CD14-positive monocyte (primary cell): ENCODE data around the gene MANF. TPM values are rescaled to one million over a fixed set of nuclear protein-coding genes. Genes with fewer than 3 reads are reported as not detected.
A peak's percentile ranks its signal among the peaks of the same experiment; 100 is the strongest.

Experiments
- DNase-seq, 3 donors: peaks; one replicate each; pipeline ENCODE4 v3.0.0-alpha.2; 2011 to 2022
- H2AFZ ChIP-seq: 2 replicates; pipeline ENCODE4 v1.6.0; 2012; ENCODE audit warnings: mild to moderate bottlenecking, low read depth, low read length, inconsistent platforms; ENCODE audit not compliant: insufficient read depth, poor library complexity, severe bottlenecking
- H3K27ac ChIP-seq, 2 donors: 1 replicate in 1 of 2; 2 replicates in 1 of 2; pipeline ENCODE4 v1.5.1; 2012 to 2013; ENCODE audit warnings: low read length in 2 of 2, control low read depth in 1 of 2, inconsistent platforms in 1 of 2, low read depth in 1 of 2, mild to moderate bottlenecking in 1 of 2
- H3K27me3 ChIP-seq, 2 donors: one replicate each; pipeline versions ENCODE4 v1.6.0 to v1.6.1; 2011 to 2013; ENCODE audit warnings: low read length in 2 of 2; ENCODE audit not compliant: control insufficient read depth in 2 of 2, insufficient read depth in 2 of 2
- H3K36me3 ChIP-seq, 2 donors: replicated peaks in 1 of 2; 1 replicate in 1 of 2; 2 replicates in 1 of 2; pipeline versions ENCODE4 v1.5.1 to v1.6.1; 2012 to 2013; ENCODE audit warnings: low read length in 2 of 2, control low read depth in 1 of 2, inconsistent platforms in 1 of 2, mild to moderate bottlenecking in 1 of 2; ENCODE audit not compliant: insufficient read depth in 2 of 2, control insufficient read depth in 1 of 2
- H3K4me1 ChIP-seq, 2 donors: 1 replicate in 1 of 2; 2 replicates in 1 of 2; pipeline versions ENCODE4 v1.5.1 to v1.6.1; 2012 to 2013; ENCODE audit warnings: low read length in 2 of 2, control low read depth in 1 of 2, inconsistent platforms in 1 of 2, mild to moderate bottlenecking in 1 of 2, moderate library complexity in 1 of 2; ENCODE audit not compliant: insufficient read depth in 2 of 2, control insufficient read depth in 1 of 2
- H3K4me2 ChIP-seq: replicated peaks from 2 replicates; pipeline ENCODE3; 2012; ENCODE audit warnings: low read length, moderate library complexity, mild to moderate bottlenecking; ENCODE audit not compliant: poor library complexity, severe bottlenecking; ENCODE audit errors: extremely low read depth
- H3K4me3 ChIP-seq, 3 experiments: fragments of 200-600 bp in 1 of 3; sonication (generic) in 1 of 3; replicated peaks in 1 of 3; 1 replicate in 2 of 3; 2 replicates in 1 of 3; pipeline ENCODE4 v1.5.1; 2011 to 2013; ENCODE audit warnings: low read length in 3 of 3, mild to moderate bottlenecking in 3 of 3, control low read depth in 2 of 3, low read depth in 2 of 3, inconsistent platforms in 1 of 3, moderate library complexity in 1 of 3
- H3K79me2 ChIP-seq: 2 replicates; pipeline ENCODE4 v1.6.0; 2012; ENCODE audit warnings: mild to moderate bottlenecking, control low read depth, inconsistent platforms, low read length, moderate library complexity; ENCODE audit not compliant: insufficient read depth
- H3K9ac ChIP-seq: 2 replicates; pipeline ENCODE4 v1.6.0; 2017; ENCODE audit warnings: low read length, mild to moderate bottlenecking; ENCODE audit not compliant: insufficient read depth, poor library complexity, severe bottlenecking
- H3K9me3 ChIP-seq, 2 donors: replicated peaks in 1 of 2; 1 replicate in 1 of 2; 2 replicates in 1 of 2; pipeline versions ENCODE4 v1.5.1 to v1.6.1; 2012 to 2013; ENCODE audit warnings: low read length in 2 of 2, control low read depth in 1 of 2; ENCODE audit not compliant: control insufficient read depth in 1 of 2, insufficient read depth in 1 of 2
- H4K20me1 ChIP-seq: 2 replicates; pipeline ENCODE4 v1.6.0; 2012; ENCODE audit warnings: mild to moderate bottlenecking, low read length, control low read depth, moderate library complexity; ENCODE audit not compliant: insufficient read depth
- H3K27ac Mint-ChIP-seq, 7 donors: one replicate each; pipeline ENCODE4 v1.8.0; 2020; ENCODE audit warnings: mild to moderate bottlenecking in 7 of 7, mixed read lengths in 7 of 7, moderate library complexity in 6 of 7, inconsistent platforms in 2 of 7
- H3K27me3 Mint-ChIP-seq, 3 donors: one replicate each; pipeline ENCODE4 v1.8.0; 2021 to 2022; ENCODE audit warnings: low read depth in 3 of 3, mild to moderate bottlenecking in 3 of 3, mixed read lengths in 3 of 3, moderate library complexity in 3 of 3, inconsistent platforms in 1 of 3
- H3K36me3 Mint-ChIP-seq, 2 donors: one replicate each; pipeline ENCODE4 v1.8.0; 2020; ENCODE audit warnings: mixed read lengths in 2 of 2, inconsistent platforms in 1 of 2, mild to moderate bottlenecking in 1 of 2
- H3K4me1 Mint-ChIP-seq: one replicate; pipeline ENCODE4 v1.8.0; 2020; ENCODE audit warnings: mild to moderate bottlenecking, mixed read lengths
- H3K4me3 Mint-ChIP-seq, 2 donors: one replicate each; pipeline ENCODE4 v1.8.0; 2020; ENCODE audit warnings: mild to moderate bottlenecking in 2 of 2, mixed read lengths in 2 of 2, moderate library complexity in 1 of 2
- H3K9me3 Mint-ChIP-seq, 7 donors: one replicate each; pipeline ENCODE4 v1.8.0; 2020 to 2022; ENCODE audit warnings: mixed read lengths in 7 of 7, mild to moderate bottlenecking in 6 of 7, moderate library complexity in 6 of 7, inconsistent platforms in 2 of 7
- WGBS: methylation state at CpG from one replicate; pipeline ENCODE4 v1.1.5; 2013; ENCODE audit warnings: missing lambda C conversion rate; ENCODE audit not compliant: insufficient coverage; 5-methylcytosine and 5-hydroxymethylcytosine counted together
- intact Hi-C, 2 donors: fragments of 100-400 bp; cut with micrococcal nuclease; formaldehyde crosslinking; loops; one replicate each; pipeline versions ENCODE4 v1.15.0 to v1.15.1; 2023
- polyA plus RNA-seq, 3 donors: library from polyadenylated mRNA; depleted of rRNA in 1 of 3; unstranded in 2 of 3; stranded (reverse) in 1 of 3; fragments of 300-500 nt in 2 of 3; fragments of >200 nt in 1 of 3; fragmentation: Illumina TruSeq in 2 of 3; gene quantifications; 1 replicate in 2 of 3; 2 replicates in 1 of 3; pipeline ENCODE4 v1.2.3, GENCODE V29; 2012 to 2021
- TF ChIP-seq, protein P1 (sequence below): fragments of 200-600 bp; IDR thresholded peaks from one replicate; pipeline ENCODE4 v1.8.0; 2022; ENCODE audit warnings: antibody characterized with exemption, mild to moderate bottlenecking

Gene MANF
- polyA plus RNA-seq, 3 donors, result 14.1 to 30.2 (median 23.6) TPM

- Histone ChIP-seq H3K27ac (no peak overlapping the region), H3K4me1 (no peaks in the 10 kb centered on the region), H4K20me1 (no peaks in the 10 kb centered on the region), H3K4me3 (no peak overlapping the region), H3K27me3 (no peaks in the 10 kb centered on the region), H3K36me3 (no peaks in the 10 kb centered on the region), H2AFZ (no peak overlapping the region), H3K79me2 (no peaks in the 10 kb centered on the region), H3K9ac (no peak overlapping the region), H3K9me3 (no peaks in the 10 kb centered on the region), H3K4me2 (no peak overlapping the region)
- Mint-ChIP-seq H3K27me3 (peaks cover 3 to 11% (median 8%) of the 10 kb centered on the region in 3 donors), H3K36me3 (no peaks in the 10 kb centered on the region), H3K4me3 (no peak overlapping the region), H3K9me3 (no peaks in the 10 kb centered on the region), H3K27ac (no peak overlapping the region), H3K4me1 (peaks cover 10% of the 10 kb centered on the region)
- DNase-seq, result no peak
- TF ChIP-seq, protein P1, sequence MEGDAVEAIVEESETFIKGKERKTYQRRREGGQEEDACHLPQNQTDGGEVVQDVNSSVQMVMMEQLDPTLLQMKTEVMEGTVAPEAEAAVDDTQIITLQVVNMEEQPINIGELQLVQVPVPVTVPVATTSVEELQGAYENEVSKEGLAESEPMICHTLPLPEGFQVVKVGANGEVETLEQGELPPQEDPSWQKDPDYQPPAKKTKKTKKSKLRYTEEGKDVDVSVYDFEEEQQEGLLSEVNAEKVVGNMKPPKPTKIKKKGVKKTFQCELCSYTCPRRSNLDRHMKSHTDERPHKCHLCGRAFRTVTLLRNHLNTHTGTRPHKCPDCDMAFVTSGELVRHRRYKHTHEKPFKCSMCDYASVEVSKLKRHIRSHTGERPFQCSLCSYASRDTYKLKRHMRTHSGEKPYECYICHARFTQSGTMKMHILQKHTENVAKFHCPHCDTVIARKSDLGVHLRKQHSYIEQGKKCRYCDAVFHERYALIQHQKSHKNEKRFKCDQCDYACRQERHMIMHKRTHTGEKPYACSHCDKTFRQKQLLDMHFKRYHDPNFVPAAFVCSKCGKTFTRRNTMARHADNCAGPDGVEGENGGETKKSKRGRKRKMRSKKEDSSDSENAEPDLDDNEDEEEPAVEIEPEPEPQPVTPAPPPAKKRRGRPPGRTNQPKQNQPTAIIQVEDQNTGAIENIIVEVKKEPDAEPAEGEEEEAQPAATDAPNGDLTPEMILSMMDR, result no peak
- 100% methylated on average over 3 of the region's 8 CpGs for WGBS
- intact Hi-C loops, result loop anchor here in 1 of 2 donors (10.0 kb wide), 1 partner anchor 401 kb away; no protein-coding TSS in a partner anchor
Observed at GRCh38 chr3:51375571-51375970, 9.5 kb upstream of the MANF start.

DNA sequence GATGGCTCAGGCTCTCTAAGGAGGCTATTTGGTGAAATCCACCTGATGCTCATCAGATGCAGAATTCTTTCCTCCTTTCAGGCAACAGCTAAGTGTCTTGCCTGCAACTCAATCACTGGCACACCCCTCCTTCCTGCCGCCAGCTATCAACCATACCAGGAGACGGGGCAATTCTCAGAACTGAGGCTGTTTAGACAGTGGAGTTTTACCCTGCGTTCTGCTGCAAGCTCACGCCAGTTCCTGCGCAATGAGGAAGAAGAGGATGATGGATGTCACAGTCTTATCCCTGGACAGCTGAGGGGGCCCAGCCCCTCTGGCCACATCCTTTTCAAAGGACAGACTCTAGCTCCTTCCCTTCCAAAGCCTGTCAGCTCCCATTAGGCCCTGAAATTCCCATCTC, 7.0 kb upstream of the MANF start:
- no peaks in the 10 kb centered on the region for H3K79me2 ChIP-seq
- H3K27me3 ChIP-seq, result no peaks in the 10 kb centered on the region
- TF ChIP-seq, protein P1, result no peak
- Mint-ChIP-seq H3K4me1 (peaks cover 10% of the 10 kb centered on the region), H3K27ac (no peak overlapping the region), H3K36me3 (no peaks in the 10 kb centered on the region), H3K4me3 (no peak overlapping the region), H3K27me3 (peaks cover 3 to 11% (median 8%) of the 10 kb centered on the region in 3 donors), H3K9me3 (no peaks in the 10 kb centered on the region)
- H3K9me3 ChIP-seq, result no peaks in the 10 kb centered on the region
- no peak overlapping the region for H3K9ac ChIP-seq
- WGBS, result 10% methylated on average over 2 of the region's 5 CpGs
- peak overlapping the region; percentile 6 for H2AFZ ChIP-seq
- no peak overlapping the region for H3K4me2 ChIP-seq
- H3K36me3 ChIP-seq, result no peaks in the 10 kb centered on the region
- no peak for DNase-seq
- no peak overlapping the region for H3K4me3 ChIP-seq
- H3K27ac ChIP-seq, result no peak overlapping the region
- no peaks in the 10 kb centered on the region for H4K20me1 ChIP-seq
- no peaks in the 10 kb centered on the region for H3K4me1 ChIP-seq
- intact Hi-C loops, result loop anchor here in 1 of 2 donors (10.0 kb wide), 1 partner anchor 403 kb away; no protein-coding TSS in a partner anchor
